HG02973 (cell line): Measurements from ENCODE around the gene TACC3.

ENCODE experiments used
- ATAC-seq: cut with Tn5 transposase; IDR thresholded peaks from one replicate; pipeline ENCODE4 v1.9.1; 2021; ENCODE audit warnings: moderate library complexity; ENCODE audit not compliant: unreplicated experiment

The TACC3 gene

DNA sequence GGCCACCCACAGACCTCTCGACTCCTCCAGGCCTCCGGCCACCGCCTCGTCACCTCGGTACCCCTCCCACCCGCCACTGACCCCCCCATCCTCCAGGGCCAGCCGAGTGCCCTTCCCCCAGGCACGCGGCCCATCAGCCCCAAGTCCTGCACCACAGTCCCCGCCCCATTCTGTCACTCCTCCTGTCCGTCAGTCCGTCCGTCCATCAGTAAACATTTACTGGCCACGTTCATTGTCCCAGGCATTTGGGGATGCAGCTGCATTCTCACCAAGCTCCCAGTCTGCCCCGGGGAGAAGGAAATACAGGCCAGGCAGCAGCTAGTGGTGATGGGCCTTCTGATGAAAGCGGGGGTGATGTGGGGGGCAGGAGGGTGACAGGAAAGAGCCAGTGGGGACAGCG is 36.5 kb downstream of the TACC3 start:
- no peak for ATAC-seq

DNA sequence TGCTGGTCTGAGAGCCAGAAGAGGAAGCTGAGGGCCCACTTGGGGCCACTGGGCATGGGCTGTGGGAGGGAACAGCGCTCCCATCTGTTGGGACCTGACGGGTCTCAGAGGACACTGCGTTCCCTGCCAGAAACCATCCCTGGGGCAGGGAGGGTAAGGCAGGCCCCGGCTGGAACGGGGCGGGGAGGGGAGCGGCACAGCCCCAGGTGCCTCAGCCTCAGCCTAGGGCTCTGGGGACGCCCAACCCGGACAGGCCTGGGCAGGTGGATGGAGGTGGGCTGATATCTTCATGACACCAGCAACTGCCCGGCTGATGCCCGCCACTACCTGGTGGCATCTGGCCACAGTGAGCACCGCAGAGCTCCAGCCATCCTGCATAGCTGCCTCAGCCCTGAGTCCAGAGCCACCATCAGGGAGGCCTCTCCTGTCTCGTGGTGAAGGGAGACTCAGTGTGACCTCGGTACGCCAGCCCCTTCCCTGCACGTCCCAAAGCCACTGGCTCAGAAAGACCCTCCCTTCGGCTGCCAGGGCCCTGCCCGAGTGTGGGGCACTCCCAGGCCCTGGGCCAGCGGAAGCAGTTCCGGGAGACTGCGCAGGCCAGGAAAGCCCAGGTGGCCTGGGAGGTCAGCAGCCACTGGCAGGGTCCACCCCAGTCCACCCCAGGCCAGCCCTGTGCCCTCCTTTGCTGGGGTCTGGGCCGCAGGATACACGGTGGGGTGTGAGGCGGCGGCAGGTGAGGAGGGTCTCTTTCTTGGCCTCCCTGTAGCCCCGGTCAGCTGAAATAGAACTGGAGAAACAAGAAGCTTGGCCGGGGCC is 37.2 kb downstream of the TACC3 start:
- ATAC-seq, result no peak

DNA sequence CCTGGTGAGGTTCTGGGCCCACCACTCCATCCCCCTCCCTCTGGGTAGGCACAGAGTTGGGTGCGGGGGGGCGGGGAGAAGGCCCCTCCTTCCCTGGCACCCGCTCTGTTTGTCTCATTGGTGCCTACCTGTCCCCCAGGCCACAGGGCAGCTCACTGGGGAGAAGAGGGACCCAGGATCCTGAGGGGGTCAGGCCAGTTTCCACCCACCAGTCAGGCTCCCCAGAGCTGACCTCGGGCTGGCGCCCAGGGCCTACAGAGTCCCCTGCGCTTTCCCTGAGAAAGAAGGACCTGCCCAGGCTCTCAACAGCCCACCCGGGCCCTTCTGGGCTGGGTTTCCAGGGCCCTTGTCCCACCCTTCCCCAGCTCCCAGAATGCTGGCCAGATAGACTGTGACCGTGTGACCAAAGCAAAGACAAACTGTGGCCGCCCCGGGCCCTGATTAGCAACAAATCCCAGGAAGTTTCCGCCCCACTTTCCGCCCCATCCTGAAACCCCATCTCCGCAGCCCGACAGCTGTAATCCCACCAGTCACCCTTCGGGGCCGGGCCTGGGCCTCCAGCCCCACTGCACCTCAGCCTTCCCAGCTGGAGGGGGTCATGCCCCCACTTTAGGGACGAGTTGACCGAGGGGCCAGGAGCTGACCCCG is 38.0 kb downstream of the TACC3 start:
- no peak for ATAC-seq

DNA sequence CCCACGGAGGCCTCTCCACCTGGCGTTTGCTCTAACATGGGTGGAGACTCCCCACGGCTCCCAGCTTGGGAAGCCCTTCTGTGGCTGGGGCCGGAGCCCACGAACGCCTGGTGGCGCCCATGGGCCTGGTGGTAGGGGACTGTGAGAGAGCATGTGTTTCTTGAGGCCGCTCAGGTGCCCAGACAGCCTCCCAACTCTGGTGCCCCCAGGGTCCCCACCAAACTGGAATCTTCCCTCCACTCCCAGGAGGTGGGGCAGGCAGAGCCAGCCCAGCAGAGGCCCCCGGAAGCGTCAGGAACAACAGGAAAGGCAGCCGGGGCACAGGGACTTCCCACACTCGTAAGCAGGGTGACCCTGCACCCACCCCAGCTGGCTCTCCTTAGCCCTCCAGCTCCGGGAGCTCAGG is 38.5 kb downstream of the TACC3 start:
- ATAC-seq, result no peak

DNA sequence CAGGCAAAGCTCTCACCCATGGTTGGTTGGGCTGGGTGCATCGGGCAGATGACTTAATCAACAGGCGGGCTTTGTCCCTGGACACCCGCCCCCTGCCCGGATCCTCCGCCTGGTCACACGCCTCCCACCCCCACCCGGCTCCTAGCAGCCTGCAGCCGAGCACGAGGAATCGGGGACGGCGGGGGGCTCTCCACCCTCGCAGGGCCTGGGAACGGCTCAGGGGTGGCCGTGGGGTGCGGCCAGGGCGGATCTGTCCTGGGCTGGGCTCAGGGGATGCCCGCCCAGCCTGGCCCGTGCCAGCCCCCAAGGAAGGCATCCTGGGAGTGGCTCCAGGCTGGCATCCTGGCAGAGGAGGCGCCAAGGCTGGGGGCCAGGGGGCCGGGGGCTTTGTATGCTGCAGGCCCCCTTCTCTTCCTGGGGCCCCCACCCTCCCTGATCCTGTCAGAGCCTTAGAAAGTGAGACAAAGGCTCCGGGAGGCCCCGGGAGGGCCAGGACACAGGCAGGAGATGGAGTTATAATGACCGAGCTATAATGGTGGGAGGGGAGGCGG is 39.3 kb downstream of the TACC3 start:
- ATAC-seq, result no peak

DNA sequence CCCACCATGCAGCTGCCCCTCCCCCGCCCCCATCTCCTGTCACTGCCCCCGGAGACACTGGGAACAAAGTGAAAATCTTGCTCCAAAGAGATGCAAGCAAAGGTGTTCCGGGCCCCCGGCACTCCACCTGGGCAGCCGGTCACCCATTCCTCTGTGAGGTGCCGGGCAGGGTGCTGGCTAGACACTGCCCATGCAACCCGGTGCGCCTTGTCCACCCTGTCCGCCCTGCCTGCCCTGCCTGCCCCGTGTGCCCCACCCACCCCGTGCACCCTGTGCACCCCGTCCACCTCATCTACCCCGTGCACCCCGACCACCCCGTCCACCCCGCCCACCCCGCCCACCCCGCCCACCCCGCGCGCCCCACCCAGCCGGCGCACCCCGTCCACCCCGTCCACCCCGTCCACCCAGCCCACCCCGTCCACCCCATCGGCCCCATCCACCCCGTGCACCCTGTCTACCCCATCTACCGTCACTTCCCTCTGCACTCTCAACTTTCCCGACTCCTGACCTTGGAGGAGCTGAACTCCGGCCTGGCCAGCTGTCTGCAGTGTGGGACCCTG is 39.9 kb downstream of the TACC3 start:
- no peak for ATAC-seq

DNA sequence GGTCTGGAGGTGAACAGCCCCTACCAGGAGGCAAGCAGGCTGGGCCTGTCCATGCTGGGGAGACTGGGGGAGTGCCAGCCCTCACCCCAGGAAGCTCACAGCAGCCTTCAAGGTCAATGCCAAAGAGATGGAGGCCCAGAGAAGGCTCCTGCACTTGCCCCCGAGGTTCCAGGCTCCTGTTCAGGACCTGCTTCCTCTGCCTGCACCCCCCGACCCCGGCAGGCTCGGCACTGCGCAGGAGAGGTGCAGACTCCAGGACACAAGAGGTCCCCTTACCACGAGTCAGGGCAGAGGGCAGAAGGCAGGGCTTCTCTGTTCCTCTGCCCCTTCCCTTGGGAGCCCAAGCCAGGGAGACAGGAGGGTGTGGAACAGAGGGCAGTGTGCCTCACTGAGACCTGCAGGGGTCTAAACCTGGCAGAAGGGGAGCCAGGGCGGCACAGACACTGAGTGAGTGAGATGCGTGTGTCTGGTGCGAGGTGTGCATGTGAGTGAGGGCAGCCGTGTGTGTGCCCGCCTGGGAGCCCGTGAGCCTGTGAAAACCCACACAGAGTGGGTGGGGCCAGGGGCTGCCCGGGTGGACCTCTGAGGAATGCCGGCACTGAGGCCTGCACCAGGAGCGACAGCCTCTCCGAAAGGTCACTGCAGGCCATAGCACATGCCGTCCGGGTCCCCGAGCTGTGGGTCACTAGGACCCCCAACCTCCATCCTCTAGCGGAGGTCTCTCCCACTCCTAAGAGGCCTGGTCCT is 41.1 kb downstream of the TACC3 start:
- no peak for ATAC-seq

DNA sequence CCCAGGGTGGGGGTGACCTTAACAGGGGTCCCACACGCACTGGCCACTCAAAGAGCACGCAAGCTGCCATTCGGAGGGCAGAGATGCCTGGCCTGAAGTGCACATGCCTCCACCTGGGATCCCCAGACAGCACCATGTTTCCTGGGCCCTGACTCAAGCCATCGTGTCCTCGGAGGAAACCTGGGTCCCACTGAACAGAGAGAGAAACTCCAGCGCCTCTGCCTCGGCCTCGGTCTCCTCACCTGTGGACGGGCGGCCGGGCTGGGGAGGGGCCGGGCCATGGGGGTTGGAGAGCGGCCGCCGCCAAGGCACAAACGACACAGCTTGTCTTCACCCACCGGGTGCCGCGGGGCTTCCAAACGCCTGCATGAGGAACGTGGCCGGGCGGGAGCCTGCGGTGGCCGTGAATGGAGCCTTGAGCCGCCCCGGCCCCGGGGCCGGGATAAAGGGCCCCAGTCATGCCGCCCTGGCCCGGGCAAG is 41.8 kb downstream of the TACC3 start:
- no peak for ATAC-seq

DNA sequence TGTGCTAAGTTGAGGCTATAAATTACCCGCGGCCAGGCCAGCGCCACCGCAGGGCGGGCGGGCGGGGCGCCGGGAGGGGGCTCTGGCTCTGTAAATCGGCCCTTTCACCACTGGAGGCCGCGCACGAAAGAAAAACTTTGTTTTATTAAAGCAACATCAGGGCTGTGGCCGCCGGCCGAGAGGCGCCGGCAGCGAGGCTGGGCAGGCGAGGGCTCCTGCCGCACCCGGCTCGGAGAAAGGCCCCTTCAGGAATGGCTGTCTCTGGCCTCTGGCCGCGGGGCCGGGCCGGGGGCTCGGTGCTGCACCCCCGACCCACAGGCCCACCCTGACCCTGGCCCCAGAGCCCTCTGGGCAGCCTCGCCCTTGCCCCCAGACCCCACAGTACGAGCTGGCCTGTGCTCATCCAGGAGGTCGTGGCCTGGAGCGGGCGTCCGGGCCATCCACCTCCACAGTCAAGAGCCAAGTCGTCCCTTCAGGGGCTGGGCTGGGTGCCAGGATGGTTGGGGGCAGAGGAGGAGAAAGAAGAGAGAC is 42.3 kb downstream of the TACC3 start:
- ATAC-seq, result no peak

DNA sequence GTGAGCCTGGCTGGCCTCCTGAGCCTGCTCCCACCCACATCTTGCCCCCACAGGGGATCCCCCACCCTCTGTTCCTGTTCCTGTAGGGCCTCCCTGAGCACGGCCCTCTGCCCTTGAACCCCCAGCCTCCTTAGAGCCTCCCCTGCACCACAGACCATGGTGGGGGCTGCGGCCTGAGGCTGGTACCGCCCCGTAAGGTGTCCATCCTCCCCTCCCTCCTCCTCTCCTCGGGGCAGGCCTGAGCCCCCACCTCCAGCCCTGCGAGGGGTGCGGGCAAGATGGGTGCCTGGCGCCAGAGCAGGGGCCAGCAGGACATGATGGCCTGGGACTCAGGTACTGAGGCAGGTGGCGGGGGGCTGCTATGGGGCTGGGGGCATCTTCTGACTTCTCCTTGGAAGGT is 43.3 kb downstream of the TACC3 start:
- no peak for ATAC-seq

DNA sequence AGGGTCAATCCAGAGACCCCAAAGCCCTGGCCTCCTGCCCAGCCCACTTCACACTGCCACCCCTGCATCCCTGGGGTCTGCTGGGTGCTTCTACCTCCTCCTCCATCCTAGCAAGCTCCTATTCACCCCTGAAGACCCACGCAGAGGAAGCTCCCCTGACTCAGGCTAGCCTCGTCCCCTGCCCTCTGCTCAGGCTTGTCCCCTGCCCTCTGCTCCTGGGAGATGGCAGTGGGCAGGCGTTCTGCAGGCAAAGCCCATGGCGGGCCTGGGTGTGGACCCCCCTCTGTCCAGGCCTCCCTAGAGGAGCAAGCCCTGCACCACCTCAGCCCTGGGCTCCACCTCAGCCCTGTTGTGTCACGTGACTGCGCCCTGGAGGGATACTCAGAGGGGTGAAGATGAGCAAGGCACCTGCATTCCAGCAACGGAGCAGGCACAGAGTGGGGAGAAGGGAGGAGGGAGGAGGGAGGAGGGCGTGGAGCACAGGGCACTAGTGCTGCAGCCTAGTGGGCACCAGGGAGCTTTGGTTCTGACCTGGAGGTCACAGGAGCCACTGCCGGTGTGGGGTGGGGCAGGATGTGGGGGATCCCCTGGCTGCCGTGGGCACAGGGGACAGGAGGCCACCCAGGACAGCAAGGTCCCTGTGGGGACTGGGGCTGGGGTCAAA is 44.2 kb downstream of the TACC3 start:
- no peak for ATAC-seq

DNA sequence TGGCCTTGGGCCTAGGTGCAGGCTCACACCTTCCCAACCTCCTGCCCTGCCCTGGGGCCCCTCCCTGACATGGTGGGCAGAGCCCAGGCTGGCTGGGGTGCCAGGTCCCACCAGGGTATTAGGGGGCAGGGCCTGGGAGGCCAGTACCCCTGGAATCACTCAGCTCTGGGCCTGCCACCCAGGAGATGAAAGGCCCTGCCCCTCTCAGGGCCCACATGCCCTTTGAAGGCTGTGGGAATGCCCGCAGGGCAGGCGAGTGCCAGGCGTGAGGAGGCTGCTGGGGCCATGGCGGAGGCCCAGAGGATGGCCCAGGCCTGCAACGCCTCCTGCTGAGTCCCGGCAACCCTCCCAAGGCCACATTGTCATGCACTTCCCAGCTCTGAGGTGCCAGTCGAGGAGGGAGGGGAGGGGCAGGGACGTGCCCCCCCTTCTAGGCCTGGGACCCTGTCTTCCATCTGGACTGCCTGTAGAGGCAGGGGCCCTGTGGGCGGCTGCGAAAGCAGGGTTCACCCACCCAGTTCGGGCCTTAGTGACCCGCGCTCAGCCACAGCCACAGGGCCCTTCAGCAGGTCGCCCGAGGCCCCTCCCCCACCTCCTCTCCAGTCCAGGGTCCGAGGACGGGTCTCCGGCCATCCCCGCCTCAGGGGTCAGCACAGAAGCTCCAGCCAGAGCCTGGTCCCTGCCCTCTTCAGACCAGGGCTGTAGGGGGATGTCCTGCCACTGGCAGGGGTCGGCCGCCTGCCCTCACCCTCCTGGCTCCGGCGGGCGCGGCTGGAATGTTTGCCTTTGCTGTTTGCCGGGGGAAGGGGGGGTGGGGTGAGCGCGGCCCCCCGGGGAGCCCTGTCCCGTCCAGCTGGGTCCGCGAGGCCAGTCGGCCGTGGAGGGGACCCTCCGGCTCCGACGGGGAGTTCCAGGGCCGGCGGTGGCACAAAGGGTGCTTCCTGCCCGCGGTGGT is 45.1 kb downstream of the TACC3 start:
- ATAC-seq, result no peak

DNA sequence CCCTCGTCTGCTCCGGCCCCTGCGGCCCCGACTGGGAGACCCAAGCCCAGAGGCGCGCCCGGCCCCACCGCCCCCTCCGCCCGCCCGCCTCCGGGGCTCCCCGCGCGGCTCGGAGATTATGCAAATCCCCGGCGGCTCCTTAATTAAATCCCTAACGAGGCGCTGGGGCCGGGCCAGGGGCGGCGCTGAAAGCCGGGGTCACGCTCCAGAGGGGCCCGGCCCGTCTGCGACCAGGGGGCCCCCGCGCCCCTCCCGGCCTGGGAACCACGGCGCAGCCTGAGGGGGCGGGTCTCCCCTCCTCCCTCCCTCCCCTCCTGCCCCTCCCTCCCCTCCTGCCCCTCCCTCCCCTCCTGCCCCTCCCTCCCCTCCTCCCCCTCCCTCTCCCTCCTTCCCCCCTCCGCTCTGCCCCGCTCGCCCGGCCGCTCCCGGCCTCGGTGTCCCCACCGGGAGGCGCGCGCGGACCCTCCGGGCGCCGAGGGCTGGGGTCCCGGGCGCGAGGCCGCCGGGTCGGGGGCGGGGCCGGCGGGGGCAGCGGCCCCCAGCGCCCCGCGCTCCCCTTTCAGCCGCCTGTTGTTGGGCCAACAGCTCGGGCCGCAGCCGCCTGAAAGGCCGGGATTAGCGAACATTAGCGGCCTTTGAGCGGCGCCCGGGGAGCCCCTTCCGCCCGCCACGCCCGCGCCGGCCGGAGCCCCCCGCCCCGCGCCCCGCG is 45.9 kb downstream of the TACC3 start:
- ATAC-seq, result no peak

DNA sequence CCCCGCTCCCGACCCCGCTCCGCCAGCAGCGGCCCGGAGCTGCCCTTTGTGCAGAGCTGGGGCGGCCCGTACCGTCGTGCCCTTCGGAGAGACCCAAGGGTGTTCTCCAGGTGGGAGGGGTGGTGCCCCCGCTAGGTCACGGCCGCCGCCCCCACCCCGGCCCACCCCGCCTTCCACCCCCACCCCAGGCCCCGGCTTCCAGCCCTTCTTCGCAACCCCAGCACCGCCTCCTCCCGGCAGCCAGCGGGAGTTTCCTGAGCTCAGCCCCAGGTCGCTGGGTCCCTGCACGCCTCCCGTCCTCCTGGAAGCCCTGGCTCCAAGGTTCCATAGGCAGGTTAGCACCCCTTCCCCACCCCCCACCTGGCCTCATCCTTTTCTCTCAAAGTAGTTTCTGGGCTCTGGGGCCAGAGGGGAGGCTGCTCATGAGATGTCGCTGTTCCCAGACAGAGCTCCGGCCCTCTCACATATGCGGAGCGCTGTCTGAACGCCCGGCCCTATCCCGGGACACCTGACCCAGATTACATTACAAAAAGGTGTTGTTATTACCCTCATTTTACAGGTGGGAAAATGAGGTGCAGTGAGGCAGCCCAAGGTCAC is 46.5 kb downstream of the TACC3 start:
- no peak for ATAC-seq

DNA sequence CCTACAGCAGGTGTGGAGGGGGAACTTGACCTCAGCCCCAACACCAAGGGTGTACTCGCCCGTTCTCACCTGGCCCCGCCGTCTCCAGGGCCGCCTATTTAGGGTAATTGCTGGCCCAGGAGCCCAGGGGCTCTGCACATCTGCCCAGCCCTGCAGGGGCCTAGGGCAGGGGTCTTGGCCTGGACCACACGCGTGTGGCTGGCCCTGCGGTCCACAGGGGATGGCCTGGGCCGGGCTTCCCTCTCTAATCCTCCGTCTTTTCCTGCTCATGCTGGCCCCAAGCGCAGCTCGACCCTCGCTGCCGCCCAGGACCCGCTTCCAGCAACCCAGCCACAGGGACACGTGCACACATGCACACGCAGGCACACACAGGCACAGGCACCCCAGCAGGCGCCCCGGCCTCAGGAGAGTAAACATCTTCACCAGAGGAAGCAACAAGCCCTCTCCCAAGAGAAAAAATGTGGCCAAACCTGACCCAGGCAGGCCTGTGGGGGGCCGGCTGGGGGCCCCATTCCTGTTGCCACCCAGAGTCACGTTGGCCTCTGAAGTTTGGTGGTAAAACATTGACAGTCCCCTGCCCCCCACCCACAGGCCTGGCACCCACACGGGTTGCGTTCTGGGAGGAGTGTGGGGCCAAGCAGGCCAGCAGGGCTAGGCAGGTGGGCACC is 47.2 kb downstream of the TACC3 start:
- ATAC-seq, result no peak

DNA sequence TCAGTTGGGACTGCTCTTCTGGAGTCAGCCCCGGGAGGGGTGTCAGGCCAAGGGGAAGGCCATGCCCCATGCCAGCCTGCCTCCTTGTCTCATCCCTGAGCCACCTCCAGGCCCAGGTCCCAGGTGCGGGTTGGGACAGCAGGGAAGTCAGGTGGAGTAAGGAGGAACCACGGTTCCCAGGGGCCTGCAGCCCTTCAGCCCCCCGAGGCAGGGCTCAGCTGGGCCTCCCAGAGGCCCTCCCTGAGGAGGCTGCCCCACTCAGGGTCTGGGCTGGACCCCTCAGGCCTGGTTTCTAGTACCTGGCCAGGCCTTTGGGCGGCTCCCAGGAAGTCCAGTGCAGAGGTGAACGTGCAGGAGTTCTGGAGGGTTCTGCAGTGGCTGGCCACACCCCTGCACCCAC is 48.4 kb downstream of the TACC3 start:
- ATAC-seq, result no peak

DNA sequence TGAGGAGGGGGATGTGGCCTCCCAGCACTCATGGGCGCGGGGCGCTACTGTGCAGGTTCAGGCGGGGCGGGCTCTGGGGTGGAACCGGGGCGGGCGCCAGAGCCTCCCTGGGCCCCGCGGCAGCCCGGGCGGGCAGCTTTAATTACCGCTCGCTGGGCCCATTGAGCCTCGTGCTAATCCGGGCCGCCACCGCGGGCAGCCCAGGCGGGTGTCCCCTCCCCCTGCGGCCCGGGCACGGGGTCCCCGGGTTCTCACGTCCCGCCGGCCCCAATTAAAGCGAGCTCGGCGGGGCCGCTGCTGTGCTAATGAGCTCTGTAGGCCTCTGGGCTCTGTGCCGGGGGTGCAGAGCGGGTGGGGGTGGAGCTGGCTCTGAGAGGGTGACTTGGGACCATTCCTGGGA is 48.9 kb downstream of the TACC3 start:
- no peak for ATAC-seq

DNA sequence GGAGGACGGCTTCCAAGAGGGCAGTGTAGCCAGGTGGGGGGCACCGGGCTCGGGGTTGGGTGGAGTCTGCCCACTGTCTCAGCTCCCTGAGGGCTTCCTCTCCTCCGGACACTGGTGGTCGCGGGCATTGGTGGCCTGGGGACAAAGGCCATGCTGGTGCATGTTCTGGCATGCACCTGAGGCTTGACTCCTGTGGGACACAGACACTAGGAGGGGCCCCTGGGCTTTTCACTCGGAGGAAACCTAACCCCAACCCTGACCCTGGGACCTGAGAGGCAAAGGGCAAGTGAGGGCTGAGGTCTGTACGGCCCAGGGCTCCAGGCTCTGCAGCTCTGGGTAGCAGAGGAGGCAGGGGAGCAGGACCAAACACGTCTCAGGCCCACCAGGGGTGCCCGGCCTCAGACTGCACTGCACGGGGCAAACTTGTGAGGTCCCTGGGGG is 49.5 kb downstream of the TACC3 start:
- no peak for ATAC-seq
